IMR-90 (cell line): ENCODE data around the gene CEBPE. TPM values are rescaled to one million over a fixed set of nuclear protein-coding genes. Genes with fewer than 3 reads are reported as not detected.
A peak's percentile ranks its signal among the peaks of the same experiment; 100 is the strongest.

Experiments used
- ATAC-seq: fragments of 200-7000 bp; cut with Tn5 transposase; 2 replicates; pipeline ENCODE4 v1.9.1; 2020; ENCODE audit warnings: low read depth, mild to moderate bottlenecking, moderate library complexity
- BruUV-seq: library from RNA; stranded (reverse); fragments of 400-500 nt; replicated peaks from 2 replicates; lab custom pipeline; 2021; lab: Mats Ljungman, UMichigan
- CTCF ChIA-PET: fragments of 300-600 bp; formaldehyde crosslinking; extraction: SDS; loops from one replicate; lab custom pipeline; 2021; ENCODE audit warnings: antibody characterized with exemption; lab: Yijun Ruan, JAX
- POLR2A ChIA-PET: fragments of 300-600 bp; sonication (Branson Sonifier 250); formaldehyde crosslinking; loops from one replicate; lab custom pipeline; 2022; ENCODE audit warnings: antibody characterized with exemption; ENCODE audit not compliant: unreplicated experiment; lab: Charles Lee
- DNase-seq: peaks from one replicate; pipeline ENCODE4 v3.0.0; 2013
- H2AFZ ChIP-seq: replicated peaks from 2 replicates; pipeline ENCODE3; 2013; ENCODE audit warnings: low read length, mild to moderate bottlenecking; ENCODE audit not compliant: poor library complexity
- H2AK5ac ChIP-seq: 2 replicates; pipeline ENCODE4 v1.6.1; 2013; ENCODE audit warnings: low read depth, low read length, inconsistent platforms
- H2AK9ac ChIP-seq: replicated peaks from 2 replicates; pipeline ENCODE3; 2013; ENCODE audit warnings: mild to moderate bottlenecking, low read depth, low read length, moderate library complexity; ENCODE audit not compliant: poor library complexity
- H2BK120ac ChIP-seq: 2 replicates; pipeline ENCODE4 v1.6.1; 2013; ENCODE audit warnings: low read depth, low read length, inconsistent platforms
- H2BK15ac ChIP-seq: 3 replicates; pipeline ENCODE4 v1.6.1; 2013; ENCODE audit warnings: low read depth, low read length, inconsistent platforms
- H2BK20ac ChIP-seq: 2 replicates; pipeline ENCODE4 v1.6.1; 2013; ENCODE audit warnings: low read depth, mild to moderate bottlenecking, inconsistent platforms, low read length, moderate library complexity
- H2BK5ac ChIP-seq: 2 replicates; pipeline ENCODE4 v1.6.1; 2013; ENCODE audit warnings: mild to moderate bottlenecking, low read depth, low read length, inconsistent platforms; ENCODE audit not compliant: poor library complexity, severe bottlenecking
- H3K14ac ChIP-seq: replicated peaks from 2 replicates; pipeline ENCODE4 v1.6.1; 2013; ENCODE audit warnings: low read depth, low read length, inconsistent platforms
- H3K18ac ChIP-seq: 2 replicates; pipeline ENCODE4 v1.6.1; 2013; ENCODE audit warnings: low read depth, low read length, control low read depth
- H3K23ac ChIP-seq: 2 replicates; pipeline ENCODE4 v1.6.1; 2013; ENCODE audit warnings: low read depth, low read length, inconsistent platforms
- H3K27ac ChIP-seq: 2 replicates; pipeline ENCODE4 v1.5.1; 2013; ENCODE audit warnings: mild to moderate bottlenecking, control low read depth, low read length; ENCODE audit not compliant: insufficient read depth
- H3K27me3 ChIP-seq: 2 replicates; pipeline ENCODE4 v1.6.1; 2013; ENCODE audit warnings: low read length; ENCODE audit not compliant: control insufficient read depth, insufficient read depth
- H3K36me3 ChIP-seq: 2 replicates; pipeline ENCODE4 v1.6.1; 2013; ENCODE audit warnings: low read length, mixed read lengths; ENCODE audit not compliant: control insufficient read depth, insufficient read depth
- H3K4ac ChIP-seq: 2 replicates; pipeline ENCODE4 v1.6.1; 2013; ENCODE audit warnings: low read depth, low read length, inconsistent platforms
- H3K4me1 ChIP-seq: 2 replicates; pipeline ENCODE4 v1.6.1; 2013; ENCODE audit warnings: low read length, mixed read lengths; ENCODE audit not compliant: control insufficient read depth, insufficient read depth
- H3K4me2 ChIP-seq: 2 replicates; pipeline ENCODE4 v1.6.1; 2013; ENCODE audit warnings: low read depth, mild to moderate bottlenecking, control low read depth, low read length, moderate library complexity
- H3K4me3 ChIP-seq: 2 replicates; pipeline ENCODE4 v1.5.1; 2013; ENCODE audit warnings: low read depth, mild to moderate bottlenecking, control low read depth, low read length, moderate library complexity; ENCODE audit not compliant: insufficient read depth
- H3K56ac ChIP-seq: 2 replicates; pipeline ENCODE4 v1.6.1; 2013; ENCODE audit warnings: low read length, inconsistent platforms; ENCODE audit not compliant: insufficient read depth; ENCODE audit errors: extremely low read depth
- H3K79me1 ChIP-seq, 2 experiments: 2 replicates each; pipeline ENCODE4 v1.6.1; 2013; ENCODE audit warnings: low read length in 2 of 2, inconsistent platforms in 1 of 2, low read depth in 1 of 2
- H3K9ac ChIP-seq: 2 replicates; pipeline ENCODE4 v1.6.1; 2013; ENCODE audit warnings: low read depth, low read length, control low read depth
- H3K9me1 ChIP-seq: 2 replicates; pipeline ENCODE4 v1.6.1; 2013; ENCODE audit warnings: low read length, inconsistent platforms; ENCODE audit not compliant: insufficient read depth
- H3K9me3 ChIP-seq: 2 replicates; pipeline ENCODE4 v1.6.1; 2013; ENCODE audit warnings: low read length; ENCODE audit not compliant: control insufficient read depth, insufficient read depth
- H4K20me1 ChIP-seq: 2 replicates; pipeline ENCODE4 v1.6.1; 2013; ENCODE audit warnings: low read length, inconsistent platforms; ENCODE audit not compliant: insufficient read depth
- H4K5ac ChIP-seq: 2 replicates; pipeline ENCODE4 v1.6.1; 2013; ENCODE audit warnings: mild to moderate bottlenecking, low read depth, low read length, control low read depth
- H4K8ac ChIP-seq, 2 experiments: 2 replicates each; pipeline ENCODE4 v1.6.1; 2013; ENCODE audit warnings: low read depth in 2 of 2, low read length in 2 of 2, control low read depth in 1 of 2, inconsistent platforms in 1 of 2
- H4K91ac ChIP-seq: 2 replicates; pipeline ENCODE4 v1.6.1; 2013; ENCODE audit warnings: low read depth, low read length, inconsistent platforms; ENCODE audit not compliant: insufficient read depth
- CEBPB ChIP-seq: IDR thresholded peaks from 2 replicates; pipeline ENCODE4 v1.6.1; 2012; ENCODE audit warnings: low read depth, low read length, improper control_type of control experiment
- CHD1 ChIP-seq: IDR thresholded peaks from 2 replicates; pipeline ENCODE4 v1.6.1; 2012; ENCODE audit warnings: low read depth, low read length, improper control_type of control experiment
- WGBS, 2 experiments: methylation state at CpG; one replicate each; pipeline versions ENCODE4 v1.1.5 to v1.1.7; 2013; ENCODE audit warnings: missing lambda C conversion rate in 2 of 2; ENCODE audit not compliant: insufficient read length in 1 of 2; ENCODE audit errors: extremely low coverage in 2 of 2; 5-methylcytosine and 5-hydroxymethylcytosine counted together
- dilution Hi-C: fragments of 300-500 bp; cut with HindIII; formaldehyde crosslinking; loops from one replicate; pipeline ENCODE4 v1.14.3; 2018; ENCODE audit warnings: low sequenced_read_pairs; ENCODE audit not compliant: unreplicated experiment
- in situ Hi-C: fragments of 300-500 bp; cut with MboI; formaldehyde crosslinking; loops from 3 replicates; pipeline ENCODE4 v1.14.3; 2019; ENCODE audit warnings: low sequenced_read_pairs, inconsistent platforms, mixed read lengths
- intact Hi-C: fragments of 100-400 bp; cut with micrococcal nuclease; formaldehyde crosslinking; loops from 2 replicates; pipeline ENCODE4 v1.10.0; 2022
- polyA plus RNA-seq, 3 experiments: library from polyadenylated mRNA; depleted of rRNA; stranded (reverse); fragments of >200 nt; gene quantifications; 2 replicates each; pipeline ENCODE4 v1.2.3, GENCODE V29; 2012; ENCODE audit warnings: low replicate concordance in 1 of 3
- total RNA-seq: library from RNA; depleted of rRNA; stranded (reverse); fragments of >200 nt; gene quantifications from 2 replicates; pipeline ENCODE4 v1.2.3, GENCODE V29; 2012

CEBPE gene
- total and polyA plus RNA-seq, 2 of the 4 experiments (the other 2 are of a cell fraction): 0.05 TPM; not detected in 1

DNA sequence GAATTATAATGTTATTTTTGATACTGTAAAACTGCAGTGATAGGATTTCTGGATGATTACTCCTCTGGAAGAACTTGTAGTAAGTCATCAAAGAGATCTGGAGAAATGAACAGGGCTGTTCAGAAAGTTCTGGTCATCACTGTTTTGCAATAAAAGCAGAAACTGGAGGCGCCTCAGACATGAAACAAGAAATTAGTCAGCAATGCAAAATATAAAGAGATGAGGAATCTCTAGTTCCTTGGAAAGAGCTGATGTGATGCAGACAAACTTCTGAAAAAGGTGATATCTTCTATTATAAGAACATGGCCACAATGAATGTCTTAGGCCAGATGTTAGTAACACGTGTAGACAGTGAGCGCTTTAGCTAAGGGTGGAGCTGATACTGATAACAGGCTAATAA lies 33.6 kb downstream of the CEBPE start:
- peaks cover 36% of the 10 kb centered on the region for H3K36me3 ChIP-seq
- peak; percentile 44 for TF ChIP-seq CEBPB
- no peak for TF ChIP-seq CHD1
- H2BK120ac ChIP-seq: no peak overlapping the region
- no peak overlapping the region for H3K4me3 ChIP-seq
- H3K27ac ChIP-seq: no peak overlapping the region
- dilution Hi-C loops: no loop called here
- no peak overlapping the region for H2AK5ac ChIP-seq
- no peaks in the 10 kb centered on the region; the same call in 1 of the 2 replicates for H3K4me1 ChIP-seq
- no peaks in the 10 kb centered on the region for H4K20me1 ChIP-seq
- H3K14ac ChIP-seq: no peak overlapping the region
- H3K9me1 ChIP-seq: no peaks in the 10 kb centered on the region
- H3K23ac ChIP-seq: no peak overlapping the region
- no peak overlapping the region for H3K56ac ChIP-seq
- peaks cover 26 to 31% of the 10 kb centered on the region in 2 experiments for H3K79me1 ChIP-seq
- no peak overlapping the region for H2BK20ac ChIP-seq
- H3K4ac ChIP-seq: no peak overlapping the region
- no peak overlapping the region for H2AK9ac ChIP-seq
- no peak overlapping the region for H3K18ac ChIP-seq
- in situ Hi-C loops: loop anchor here (25.0 kb wide), 1 partner anchor 1052 kb away; the partner anchor contains the start of genes EMC9, FITM1, PSME1 and PSME2
- no peaks in the 10 kb centered on the region for H3K9me3 ChIP-seq
- H4K8ac ChIP-seq: no peak overlapping the region
- DNase-seq (peak; percentile 27), ATAC-seq (peak; percentile 56)
- no peak overlapping the region for H4K5ac ChIP-seq
- CTCF ChIA-PET: interaction anchor here (0.5 to 2.9 kb wide), 5 partner anchors 8 to 232 kb away, joined by 3 to 11 read pairs (median 4); partner anchors contain the start of gene ACIN1
- H4K91ac ChIP-seq: no peak overlapping the region
- no peak overlapping the region for H3K4me2 ChIP-seq
- no peak overlapping the region for H3K9ac ChIP-seq
- H2BK15ac ChIP-seq: no peak overlapping the region
- H2AFZ ChIP-seq: no peak overlapping the region
- H2BK5ac ChIP-seq: no peak overlapping the region
- intact Hi-C loops: loop anchor here (1.0 kb wide), 1 partner anchor 13 kb away; no protein-coding TSS in a partner anchor
- no peaks in the 10 kb centered on the region for H3K27me3 ChIP-seq
- POLR2A ChIA-PET: interaction anchor here (0.6 kb wide), 2 partner anchors 107 to 142 kb away, joined by 7 to 29 read pairs; no protein-coding TSS in a partner anchor
- whole genome bisulfite sequencing, 2 experiments: no CpG with 5 or more reads among the region's 3 CpGs
- no TSS peak for BruUV-seq
